ENCODE measurements around the gene CACNA2D2. TPM values are rescaled to one million over a fixed set of nuclear protein-coding genes. Genes with fewer than 3 reads are reported as not detected.

CACNA2D2 gene
- total RNA-seq, 1 donor from 2014 or later, result 0.55 TPM

DNA sequence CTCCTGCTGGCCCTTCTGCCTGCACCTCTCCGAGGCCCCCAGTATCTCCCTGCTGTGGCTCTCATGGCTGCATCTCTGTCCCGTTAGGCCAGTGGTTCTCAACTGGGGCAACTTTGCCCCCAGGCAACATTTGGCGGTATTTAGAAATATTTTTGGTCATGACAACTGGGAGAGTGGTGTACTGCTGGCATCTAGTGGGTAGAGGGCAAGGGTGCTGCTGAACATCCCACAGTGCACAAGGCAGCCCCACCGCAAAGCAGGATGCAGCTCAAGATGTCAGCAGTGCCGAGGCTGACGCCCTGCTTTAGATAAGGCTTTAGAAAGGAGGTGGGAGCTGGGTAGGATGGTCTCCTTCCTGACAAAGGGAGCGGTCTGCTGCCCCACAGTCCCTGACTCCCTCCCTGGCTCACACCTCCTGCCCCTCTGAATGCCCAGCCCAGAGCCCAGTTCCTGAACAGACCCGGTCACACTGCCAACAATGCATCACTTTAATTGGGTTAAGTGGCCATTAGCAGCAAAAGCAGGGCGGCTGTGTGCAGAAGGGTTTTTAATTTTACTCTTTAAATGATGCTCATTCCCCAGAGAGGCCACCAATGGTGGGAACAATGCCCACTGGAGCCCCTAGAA lies 75.3 kb downstream of the CACNA2D2 start:
- DNase-seq (ENCODE audit: low read depth), result no peak

- DNase-seq (ENCODE audit: low read depth), result no peak
Observed at GRCh38 chr3:50427217-50427616, 76.2 kb downstream of the CACNA2D2 start.

- no peak for DNase-seq (ENCODE audit: low read depth)
Observed at GRCh38 chr3:50425911-50426310, 77.5 kb downstream of the CACNA2D2 start.

GRCh38 chr3:50423543-50423942 lies 79.9 kb downstream of the CACNA2D2 start:
- no peak for DNase-seq (ENCODE audit: low read depth)

DNA sequence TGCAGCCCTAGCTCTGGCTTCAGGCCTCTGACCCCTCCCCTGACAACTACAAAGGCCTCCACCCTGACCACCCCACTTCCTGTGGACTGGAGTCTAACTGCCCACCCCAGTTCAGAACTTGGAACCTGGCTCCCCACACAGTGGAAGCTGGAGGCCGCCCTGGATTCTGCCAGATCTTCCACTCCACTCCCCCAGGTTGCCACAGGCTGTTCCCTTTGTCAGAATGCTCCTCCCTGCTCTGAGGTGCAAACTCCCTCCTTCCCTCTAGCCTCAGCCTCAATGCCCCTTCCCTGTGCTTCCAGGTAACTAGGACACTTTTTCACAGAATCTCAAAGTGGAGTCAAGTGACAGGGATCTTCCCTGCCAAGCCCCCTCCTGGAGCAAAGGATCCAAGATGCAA lies 81.3 kb downstream of the CACNA2D2 start:
- no peak for DNase-seq (ENCODE audit: low read depth)

GRCh38 chr3:50419595-50420370 lies 83.7 kb downstream of the CACNA2D2 start:
- DNase-seq (ENCODE audit: low read depth), result no peak

- peak; percentile 1 for DNase-seq (ENCODE audit: low read depth)
Observed at GRCh38 chr3:50418850-50419249, 84.6 kb downstream of the CACNA2D2 start.

DNA sequence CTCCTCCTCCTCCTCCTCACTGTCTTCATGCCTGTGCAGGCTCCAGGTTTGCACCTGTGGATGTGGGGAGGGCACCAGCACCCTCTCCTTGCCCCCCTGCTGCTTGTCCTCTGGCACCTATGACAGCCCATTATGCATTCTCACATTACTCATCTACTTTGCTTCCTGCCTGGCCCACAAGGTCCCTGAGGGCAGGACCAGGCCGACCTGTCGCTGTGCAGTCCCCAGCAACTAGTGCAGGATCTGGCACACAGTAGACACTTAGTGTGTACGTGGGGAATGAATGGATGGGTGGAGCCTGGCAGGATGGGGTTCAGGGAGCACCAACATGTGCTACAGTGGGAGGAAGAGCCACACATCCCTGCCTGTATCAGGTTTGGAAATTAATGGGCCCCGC lies 85.8 kb downstream of the CACNA2D2 start:
- no peak for DNase-seq (ENCODE audit: low read depth)

DNA sequence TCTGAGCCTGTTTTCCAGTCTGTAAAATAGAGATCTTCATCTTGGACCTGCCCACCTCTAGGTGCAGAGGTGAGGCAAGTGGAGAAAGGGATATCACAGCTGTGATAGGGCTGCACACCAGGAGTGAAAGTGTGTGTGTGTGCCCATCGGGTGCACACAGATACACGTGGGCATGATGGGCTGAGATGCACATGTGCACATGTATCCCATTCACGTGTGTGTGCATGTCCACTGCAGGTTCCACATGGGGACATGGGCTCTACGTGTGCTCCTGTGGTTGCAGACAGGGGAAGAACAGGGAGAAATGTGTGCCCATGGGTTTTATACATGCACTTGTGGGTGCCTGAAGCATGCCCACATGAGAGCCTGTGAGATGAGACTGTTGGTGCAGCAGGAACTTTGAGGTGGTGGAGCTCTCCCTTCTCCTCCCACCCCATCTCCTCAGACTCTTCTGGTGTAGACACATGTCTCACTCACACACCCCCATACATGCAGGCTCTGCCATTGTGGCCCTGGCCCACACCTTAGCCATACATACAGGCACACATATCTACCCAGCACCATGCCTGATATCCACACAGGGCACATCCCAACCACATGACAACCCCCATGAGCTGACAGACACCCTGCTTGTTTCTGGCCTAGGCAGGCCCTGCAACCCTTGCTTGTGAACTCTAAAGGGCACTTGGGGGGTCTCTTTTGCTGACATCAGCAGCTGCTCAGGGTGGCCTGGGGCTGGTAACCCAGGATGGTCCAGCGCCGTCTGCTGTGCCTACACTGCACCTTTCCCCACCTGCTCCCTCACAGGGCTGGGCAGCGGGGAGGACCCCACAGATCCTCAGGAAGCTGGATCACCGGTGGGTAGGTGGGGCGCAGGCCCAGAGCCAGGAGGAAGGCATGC lies 86.4 kb downstream of the CACNA2D2 start:
- DNase-seq (ENCODE audit: low read depth), result no peak

DNA sequence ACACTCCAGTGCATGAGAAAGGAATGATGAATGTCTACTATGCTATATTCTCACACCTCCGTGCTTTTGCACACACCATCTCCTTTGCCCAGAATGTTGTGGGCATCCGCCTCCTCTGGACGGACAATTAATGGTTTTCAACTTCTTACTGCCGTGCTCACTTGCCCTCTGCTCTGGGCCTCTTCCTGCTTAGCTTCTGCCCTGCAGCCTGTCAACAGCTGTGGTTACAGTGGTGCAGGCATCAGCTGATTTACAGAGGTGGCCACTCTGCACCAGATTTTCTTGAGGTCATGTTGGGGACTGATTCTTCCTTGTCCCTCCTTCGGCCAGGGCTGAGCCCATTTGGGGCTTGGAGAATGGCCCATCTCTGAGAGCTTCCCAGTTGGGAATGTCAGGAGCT lies 87.6 kb downstream of the CACNA2D2 start:
- DNase-seq (ENCODE audit: low read depth), result no peak

DNA sequence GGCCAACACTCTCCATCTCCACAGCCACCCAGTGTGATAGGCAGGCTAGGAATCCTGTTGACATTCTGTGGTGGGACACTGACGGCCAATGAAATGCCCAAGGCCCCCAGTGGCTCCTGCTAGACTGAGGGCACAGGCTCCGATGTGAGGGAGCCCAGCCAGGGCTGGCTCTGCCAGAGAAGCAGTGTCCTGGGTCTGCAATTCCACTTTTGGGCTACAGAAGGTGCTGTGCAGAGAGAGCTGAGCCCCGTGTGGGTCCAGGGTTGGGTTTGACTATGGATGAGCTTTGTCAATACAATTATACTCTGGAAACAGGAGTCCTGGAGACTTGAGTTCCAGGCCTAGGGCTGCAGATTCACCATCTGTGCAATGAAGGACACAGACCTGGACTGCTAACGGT lies 88.4 kb downstream of the CACNA2D2 start:
- no peak for DNase-seq (ENCODE audit: low read depth)

- no peak for DNase-seq (ENCODE audit: low read depth)
Observed at GRCh38 chr3:50414616-50415015, 88.8 kb downstream of the CACNA2D2 start.

GRCh38 chr3:50412231-50412754 lies 91.1 kb downstream of the CACNA2D2 start:
- no peak for DNase-seq (ENCODE audit: low read depth)

- no peak for DNase-seq (ENCODE audit: low read depth)
Observed at GRCh38 chr3:50411229-50411628, 92.2 kb downstream of the CACNA2D2 start.

DNA sequence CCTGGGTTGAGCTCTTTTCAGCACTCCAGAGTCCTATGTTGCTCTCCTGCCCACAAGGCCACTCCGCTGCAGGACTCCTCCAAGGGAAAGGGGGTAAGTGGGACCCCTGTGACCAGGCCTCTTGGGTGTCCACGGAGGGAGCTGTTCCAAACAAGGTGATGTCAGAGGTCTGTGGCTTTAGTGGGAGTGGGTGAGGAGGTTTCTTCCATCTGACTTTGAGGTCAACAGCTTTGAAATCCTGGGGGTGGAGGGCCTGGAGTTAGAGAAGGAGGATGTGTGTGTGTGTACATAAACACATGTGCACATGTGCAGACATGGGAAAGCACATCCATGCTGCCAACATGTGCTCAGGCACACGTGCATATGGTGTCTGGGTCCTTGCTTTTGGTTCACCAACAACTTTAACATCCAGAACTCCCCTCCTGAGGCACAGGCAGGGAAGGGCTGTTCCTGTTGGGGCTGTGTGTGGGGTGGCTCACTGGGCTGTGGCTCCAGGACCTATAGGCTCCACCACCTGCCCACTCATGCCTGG lies 92.8 kb downstream of the CACNA2D2 start:
- DNase-seq (ENCODE audit: low read depth), result no peak

- DNase-seq (ENCODE audit: low read depth), result no peak
Observed at GRCh38 chr3:50410185-50410584, 93.2 kb downstream of the CACNA2D2 start.

- DNase-seq (ENCODE audit: low read depth), result no peak
Observed at GRCh38 chr3:50408443-50408944, 94.9 kb downstream of the CACNA2D2 start.

GRCh38 chr3:50406487-50406886 lies 96.9 kb downstream of the CACNA2D2 start:
- DNase-seq (ENCODE audit: low read depth), result no peak

DNA sequence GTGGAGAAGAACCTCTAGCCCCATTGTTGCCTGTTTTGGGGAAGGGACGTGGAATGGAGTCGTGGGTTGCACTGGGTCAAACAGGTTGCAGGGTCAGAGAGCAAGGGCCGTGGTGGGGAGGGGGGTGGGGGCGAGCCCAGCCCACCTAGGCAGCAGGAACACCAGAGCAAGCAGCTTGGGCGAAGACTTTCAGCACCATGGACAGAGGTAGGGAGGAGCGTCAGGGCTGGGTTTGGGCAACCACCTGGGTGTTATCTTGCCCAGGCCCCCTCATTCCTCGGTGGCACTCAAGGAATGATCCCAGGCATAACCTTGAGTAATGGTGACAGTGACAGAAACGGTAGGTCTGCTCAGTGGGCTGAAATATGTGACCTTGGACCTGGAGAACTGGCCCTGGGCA lies 98.2 kb downstream of the CACNA2D2 start:
- peak; percentile 5 for DNase-seq (ENCODE audit: low read depth)

- DNase-seq (ENCODE audit: low read depth), result no peak
Observed at GRCh38 chr3:50401978-50402595, 101.3 kb downstream of the CACNA2D2 start.

- DNase-seq (ENCODE audit: low read depth), result peak; percentile 20
Observed at GRCh38 chr3:50396502-50396901, 106.9 kb downstream of the CACNA2D2 start.
